Left renal pelvis (tissue), 4 donors: ENCODE data around the gene NELL1. TPM values are rescaled to one million over a fixed set of nuclear protein-coding genes. Genes with fewer than 3 reads are reported as not detected.

Experiments used
- DNase-seq, 4 donors: peaks; one replicate each; pipeline ENCODE4 v3.0.0-alpha.2; 2013; ENCODE audit warnings: low read depth in 4 of 4, low spot score in 3 of 4
- polyA plus RNA-seq, 4 donors: library from polyadenylated mRNA; unstranded; fragments of 120-200 nt; gene quantifications; one replicate each; pipeline ENCODE4 v1.2.1, GENCODE V29; 2013; ENCODE audit not compliant: insufficient read length in 4 of 4

NELL1 gene
- polyA plus RNA-seq, 4 donors, result 0.98 to 3.6 (median 2.6) TPM

- no peak for DNase-seq
Observed at GRCh38 chr11:21295508-21295907, 626.1 kb downstream of the NELL1 start.

GRCh38 chr11:21301981-21302380, 632.6 kb downstream of the NELL1 start:
- DNase-seq, result no peak

DNA sequence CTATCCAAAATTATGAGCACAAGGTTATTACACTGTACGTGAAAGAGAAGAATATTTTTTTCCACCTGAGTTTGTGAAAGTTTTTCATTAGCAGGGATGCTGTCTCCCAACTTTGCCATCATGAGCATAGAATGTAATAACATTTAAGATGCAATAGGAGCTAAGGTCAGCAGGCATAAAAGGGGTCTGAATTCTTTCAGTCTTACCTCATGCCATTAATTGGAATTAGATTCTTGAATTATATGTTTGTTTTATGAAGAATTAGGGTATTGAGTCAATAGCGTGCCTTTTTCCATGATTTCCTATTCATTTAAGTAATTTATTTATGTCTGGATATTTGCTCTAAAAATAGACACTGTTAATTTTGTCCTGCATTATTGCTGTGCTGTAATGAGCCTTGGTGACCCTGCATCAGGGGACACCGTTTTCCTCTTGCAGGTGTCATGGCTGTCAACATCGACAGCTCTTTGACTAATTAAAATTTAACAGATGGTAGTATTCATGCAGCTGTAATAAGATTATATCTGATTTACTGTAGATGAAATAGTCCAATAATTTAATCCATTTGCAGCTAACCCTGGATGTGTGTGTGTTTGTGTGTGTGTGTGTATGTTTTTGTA, 637.5 kb downstream of the NELL1 start:
- no peak for DNase-seq

GRCh38 chr11:21307874-21308273, 638.5 kb downstream of the NELL1 start:
- DNase-seq, result no peak

GRCh38 chr11:21316591-21316990, 647.2 kb downstream of the NELL1 start:
- no peak for DNase-seq

- no peak for DNase-seq
Observed at GRCh38 chr11:21321072-21321471, 651.7 kb downstream of the NELL1 start.

DNA sequence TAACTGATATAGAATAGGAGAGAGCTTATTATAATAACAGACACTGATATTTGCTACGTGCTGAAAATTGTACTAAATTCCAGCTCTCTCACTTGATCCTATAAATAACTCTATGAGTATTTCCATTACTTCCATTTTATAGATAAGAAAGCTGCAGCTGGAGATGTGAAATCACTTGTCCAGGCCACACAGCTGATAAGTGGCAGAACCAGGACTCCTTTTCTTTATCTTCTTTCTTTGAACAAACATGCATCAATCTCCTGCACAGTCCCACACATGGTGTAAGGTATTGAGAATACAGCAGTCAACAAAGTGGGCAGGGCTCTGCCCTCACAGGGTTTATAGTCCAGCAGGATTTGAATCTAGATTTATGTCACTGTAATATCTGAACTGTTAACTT, 652.1 kb downstream of the NELL1 start:
- no peak for DNase-seq

GRCh38 chr11:21323617-21324016, 654.2 kb downstream of the NELL1 start:
- no peak for DNase-seq

DNA sequence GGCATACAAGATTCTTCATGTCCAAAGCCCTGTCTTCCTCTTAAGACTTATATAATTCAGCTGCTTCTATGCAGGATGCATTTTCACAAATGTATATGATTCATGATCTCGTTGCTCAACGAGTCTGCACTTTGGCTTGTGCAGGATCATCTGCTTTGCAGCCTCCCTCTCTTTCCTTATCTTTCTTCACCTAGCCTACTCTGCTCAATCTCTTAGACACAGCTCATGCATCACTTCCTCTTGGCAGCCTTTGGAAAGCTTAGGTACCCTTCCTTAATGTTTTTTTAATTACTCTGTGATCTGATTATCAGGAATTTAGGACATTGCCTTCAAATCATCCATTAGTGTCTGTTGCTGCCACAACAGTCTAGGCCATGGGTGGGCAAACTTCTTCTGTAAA, 673.8 kb downstream of the NELL1 start:
- no peak for DNase-seq

GRCh38 chr11:21346361-21346760, 677.0 kb downstream of the NELL1 start:
- no peak for DNase-seq

- DNase-seq, result no peak
Observed at GRCh38 chr11:21350613-21351012, 681.2 kb downstream of the NELL1 start.

- no peak for DNase-seq
Observed at GRCh38 chr11:21353425-21353824, 684.0 kb downstream of the NELL1 start.

GRCh38 chr11:21364866-21365624, 695.7 kb downstream of the NELL1 start:
- DNase-seq, result no peak

GRCh38 chr11:21369947-21370346, 700.6 kb downstream of the NELL1 start:
- no peak for DNase-seq

GRCh38 chr11:21371044-21371443, 701.7 kb downstream of the NELL1 start:
- DNase-seq, result no peak

GRCh38 chr11:21372672-21373071, 703.3 kb downstream of the NELL1 start:
- no peak for DNase-seq

GRCh38 chr11:21374376-21374775, 705.0 kb downstream of the NELL1 start:
- no peak for DNase-seq

DNA sequence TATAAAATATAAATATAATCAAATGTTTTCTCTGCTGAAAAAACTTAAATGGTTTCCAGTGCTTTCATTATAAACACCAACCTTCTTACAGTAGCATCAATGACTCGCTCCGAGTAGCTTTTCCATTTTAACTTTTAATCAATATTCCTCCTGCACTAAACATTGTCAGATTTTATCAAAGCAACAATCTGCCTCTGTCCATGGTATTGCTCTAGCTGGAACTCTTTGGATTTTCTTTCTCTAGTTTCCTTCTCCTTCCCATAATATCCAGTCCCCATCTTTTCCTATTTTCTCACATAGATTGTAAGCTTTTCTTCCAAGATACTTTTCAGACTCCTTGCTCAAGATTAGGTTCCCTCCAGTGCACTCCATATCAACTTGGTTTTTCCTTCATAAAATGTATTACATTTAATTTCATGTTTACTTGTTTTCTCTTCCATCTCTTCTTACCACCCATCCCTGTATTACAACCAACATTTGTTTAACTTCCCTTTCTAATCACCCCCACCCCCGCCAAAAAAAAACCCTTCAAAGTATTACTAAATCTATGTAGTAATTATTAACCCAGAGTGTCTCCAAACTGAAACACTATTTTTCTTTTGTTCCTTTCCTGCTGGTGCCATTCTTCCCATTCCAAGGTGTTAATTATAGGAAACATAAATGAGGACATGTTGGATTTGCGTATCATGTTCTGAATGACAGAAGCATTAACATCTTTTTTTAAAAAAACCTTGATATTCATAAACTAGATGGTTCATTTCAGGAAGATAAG, 716.5 kb downstream of the NELL1 start:
- DNase-seq, result no peak

DNA sequence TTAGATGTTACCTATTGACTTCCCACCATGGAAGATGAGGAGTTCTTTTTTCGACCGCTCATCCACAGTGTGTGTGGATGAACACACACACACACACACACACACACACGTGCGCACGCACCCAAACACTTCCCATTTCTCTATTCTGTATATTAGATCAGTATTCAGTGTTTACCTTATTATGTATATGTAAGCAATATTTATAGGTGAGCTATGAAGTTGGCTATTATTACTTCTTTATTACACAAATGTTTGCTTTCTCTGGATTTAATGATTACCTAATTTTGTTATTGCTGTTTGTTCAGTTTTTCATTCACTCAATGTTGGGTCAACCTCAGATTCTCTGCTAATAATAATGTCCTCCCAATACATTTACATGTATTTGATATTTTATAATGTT, 721.0 kb downstream of the NELL1 start:
- DNase-seq, result no peak

GRCh38 chr11:21396342-21397008, 727.1 kb downstream of the NELL1 start:
- no peak for DNase-seq

DNA sequence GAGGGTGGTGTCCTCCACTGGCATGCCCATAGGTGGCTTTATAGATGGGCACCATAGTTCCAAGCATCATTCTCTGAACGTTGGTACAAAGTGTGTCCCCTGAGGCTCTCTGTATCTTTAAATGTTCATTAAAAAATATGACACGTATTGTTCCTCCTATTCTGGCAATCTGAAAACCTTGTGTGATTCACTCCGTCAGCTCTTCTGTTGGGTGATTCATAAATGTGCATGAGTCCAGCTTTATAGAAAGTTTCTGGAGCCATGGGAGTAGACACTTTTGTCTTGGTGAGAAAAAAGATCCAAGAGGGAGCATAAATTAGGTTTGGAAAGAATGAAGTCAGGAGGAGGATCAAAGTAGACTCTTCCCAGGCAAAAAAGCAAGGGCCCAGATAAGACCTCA, 728.8 kb downstream of the NELL1 start:
- DNase-seq, result no peak
